ENCODE results near the gene MT1M.

The MT1M gene

DNA sequence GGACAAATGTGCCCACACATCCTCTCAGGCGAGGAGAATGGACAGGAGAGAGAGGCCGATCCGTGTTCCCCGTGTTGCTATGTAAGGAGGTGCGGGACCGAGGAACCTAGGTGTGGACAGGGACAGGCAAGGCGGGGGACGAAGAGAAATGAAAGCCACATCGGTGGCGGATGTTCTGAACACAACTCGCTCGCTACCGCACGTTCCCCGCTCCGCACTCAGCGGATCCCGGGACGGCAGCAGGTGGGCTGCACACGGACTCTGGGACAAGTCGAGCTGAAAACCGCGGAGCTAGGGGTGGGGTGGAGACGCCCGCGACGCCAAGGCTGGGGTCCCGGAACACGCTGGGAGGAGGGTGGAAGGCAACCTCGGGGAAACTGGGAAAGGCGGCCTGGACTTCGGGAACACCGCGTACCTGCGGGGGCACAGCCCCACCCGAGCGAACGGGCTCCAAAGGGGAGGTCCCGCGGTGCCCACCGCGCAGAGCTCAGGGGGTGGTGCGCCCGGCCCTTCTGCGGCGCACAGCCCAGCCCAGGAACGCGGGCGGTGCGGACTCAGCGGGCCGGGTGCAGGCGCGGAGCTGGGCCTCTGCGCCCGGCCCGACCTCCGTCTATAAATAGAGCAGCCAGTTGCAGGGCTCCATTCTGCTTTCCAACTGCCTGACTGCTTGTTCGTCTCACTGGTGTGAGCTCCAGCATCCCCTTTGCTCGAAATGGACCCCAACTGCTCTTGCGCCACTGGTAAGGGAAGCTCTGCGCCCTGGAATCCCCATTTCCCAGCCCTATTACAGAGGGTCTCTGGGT lies 7.1 kb upstream of the MT1M start, which contains the start of gene MT1E:
MT1E (plus strand) TSS at position 642 of the 803 bp plus-strand sequence; CDS start at position 713, 71 bp downstream.
- Histone ChIP-seq H3K4me3 (replicated peaks; ENCODE audit: insufficient read depth, low read length) (peak within 1 kb of the TSS; percentile 46), H3K27me3 (ENCODE audit: insufficient read depth, poor library complexity, severe bottlenecking) (peaks cover 21% of the 10 kb centered on the region), H3K27ac (replicated peaks) (no peak within 1 kb of the TSS; the same call in 1 of the 2 replicates)
- no peak for TF ChIP-seq POLR2AphosphoS5 (IDR thresholded peaks at IDR 0.05; ENCODE audit: low read depth)
- DNase-seq (ENCODE audit: low read depth in 1 of 2, low spot score in 1 of 2), result peak; percentile 42 to 60

DNA sequence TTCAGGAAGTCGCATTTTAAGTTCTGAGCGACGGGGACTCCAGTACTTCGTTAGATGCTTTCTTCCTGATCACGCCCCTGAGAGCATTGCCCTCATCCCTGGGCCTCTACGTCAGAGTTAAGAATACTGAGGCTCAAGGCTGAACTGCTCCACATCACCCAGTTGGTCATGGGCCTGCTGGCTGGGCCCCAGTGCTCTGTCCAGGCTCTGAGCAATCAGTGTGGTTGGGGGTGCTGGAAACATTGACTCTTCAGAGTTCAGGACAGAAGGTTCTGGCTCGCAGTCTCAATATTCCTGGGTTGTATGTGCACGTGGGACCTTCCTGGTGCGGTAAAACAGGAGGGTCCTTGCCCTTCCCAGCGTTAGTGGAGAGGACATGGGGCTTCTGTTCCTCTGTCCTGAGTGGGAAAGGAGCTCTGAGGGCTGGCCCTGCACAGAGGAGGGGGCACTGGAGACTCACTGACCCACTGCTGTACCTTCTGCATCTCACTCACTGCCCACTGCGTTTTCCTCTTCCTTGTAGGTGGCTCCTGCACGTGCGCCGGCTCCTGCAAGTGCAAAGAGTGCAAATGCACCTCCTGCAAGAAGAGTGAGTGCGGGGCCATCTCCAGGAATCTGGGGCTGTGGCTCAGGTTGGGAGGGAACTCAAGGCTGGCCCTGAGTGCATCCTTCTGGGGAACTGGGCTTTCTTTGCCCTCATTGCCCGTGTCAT lies 6.4 kb upstream of the MT1M start:
- peaks cover 29% of the 10 kb centered on the region for H3K27me3 ChIP-seq (ENCODE audit: insufficient read depth, poor library complexity, severe bottlenecking)
- DNase-seq (ENCODE audit: low read depth in 1 of 2, low spot score in 1 of 2), result no peak

DNA sequence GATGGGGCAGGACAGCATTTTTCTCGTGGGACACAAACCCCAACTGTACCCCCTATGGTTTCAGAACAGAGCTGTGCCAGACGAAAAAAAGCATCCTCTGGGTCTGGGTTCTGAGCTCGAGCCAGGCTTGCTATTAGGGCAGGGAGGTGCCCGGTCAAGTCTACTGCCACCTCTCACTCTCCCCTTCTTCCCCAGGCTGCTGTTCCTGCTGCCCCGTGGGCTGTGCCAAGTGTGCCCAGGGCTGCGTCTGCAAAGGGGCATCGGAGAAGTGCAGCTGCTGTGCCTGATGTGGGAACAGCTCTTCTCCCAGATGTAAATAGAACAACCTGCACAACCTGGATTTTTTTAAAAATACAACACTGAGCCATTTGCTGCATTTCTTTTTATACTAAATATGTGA lies 5.8 kb upstream of the MT1M start:
- H3K27ac ChIP-seq (replicated peaks), result no peak overlapping the region
- H3K27me3 ChIP-seq (ENCODE audit: insufficient read depth, poor library complexity, severe bottlenecking), result peaks cover 35% of the 10 kb centered on the region
- peak overlapping the region; percentile 46 for H3K4me3 ChIP-seq (replicated peaks; ENCODE audit: insufficient read depth, low read length)
- DNase-seq (ENCODE audit: low read depth in 1 of 2, low spot score in 1 of 2), result no peak
- TF ChIP-seq POLR2AphosphoS5 (IDR thresholded peaks at IDR 0.05; ENCODE audit: low read depth) (no peak), SPI1 (IDR thresholded peaks at IDR 0.05; ENCODE audit: borderline replicate concordance, low read depth) (no peak), GABPA (IDR thresholded peaks at IDR 0.05; ENCODE audit: low read depth) (no peak)
- TF ChIP-seq, protein P1, sequence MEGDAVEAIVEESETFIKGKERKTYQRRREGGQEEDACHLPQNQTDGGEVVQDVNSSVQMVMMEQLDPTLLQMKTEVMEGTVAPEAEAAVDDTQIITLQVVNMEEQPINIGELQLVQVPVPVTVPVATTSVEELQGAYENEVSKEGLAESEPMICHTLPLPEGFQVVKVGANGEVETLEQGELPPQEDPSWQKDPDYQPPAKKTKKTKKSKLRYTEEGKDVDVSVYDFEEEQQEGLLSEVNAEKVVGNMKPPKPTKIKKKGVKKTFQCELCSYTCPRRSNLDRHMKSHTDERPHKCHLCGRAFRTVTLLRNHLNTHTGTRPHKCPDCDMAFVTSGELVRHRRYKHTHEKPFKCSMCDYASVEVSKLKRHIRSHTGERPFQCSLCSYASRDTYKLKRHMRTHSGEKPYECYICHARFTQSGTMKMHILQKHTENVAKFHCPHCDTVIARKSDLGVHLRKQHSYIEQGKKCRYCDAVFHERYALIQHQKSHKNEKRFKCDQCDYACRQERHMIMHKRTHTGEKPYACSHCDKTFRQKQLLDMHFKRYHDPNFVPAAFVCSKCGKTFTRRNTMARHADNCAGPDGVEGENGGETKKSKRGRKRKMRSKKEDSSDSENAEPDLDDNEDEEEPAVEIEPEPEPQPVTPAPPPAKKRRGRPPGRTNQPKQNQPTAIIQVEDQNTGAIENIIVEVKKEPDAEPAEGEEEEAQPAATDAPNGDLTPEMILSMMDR (IDR thresholded peaks at IDR 0.05; ENCODE audit: insufficient read depth, low read length), result no peak
- TF ChIP-seq, protein P2, sequence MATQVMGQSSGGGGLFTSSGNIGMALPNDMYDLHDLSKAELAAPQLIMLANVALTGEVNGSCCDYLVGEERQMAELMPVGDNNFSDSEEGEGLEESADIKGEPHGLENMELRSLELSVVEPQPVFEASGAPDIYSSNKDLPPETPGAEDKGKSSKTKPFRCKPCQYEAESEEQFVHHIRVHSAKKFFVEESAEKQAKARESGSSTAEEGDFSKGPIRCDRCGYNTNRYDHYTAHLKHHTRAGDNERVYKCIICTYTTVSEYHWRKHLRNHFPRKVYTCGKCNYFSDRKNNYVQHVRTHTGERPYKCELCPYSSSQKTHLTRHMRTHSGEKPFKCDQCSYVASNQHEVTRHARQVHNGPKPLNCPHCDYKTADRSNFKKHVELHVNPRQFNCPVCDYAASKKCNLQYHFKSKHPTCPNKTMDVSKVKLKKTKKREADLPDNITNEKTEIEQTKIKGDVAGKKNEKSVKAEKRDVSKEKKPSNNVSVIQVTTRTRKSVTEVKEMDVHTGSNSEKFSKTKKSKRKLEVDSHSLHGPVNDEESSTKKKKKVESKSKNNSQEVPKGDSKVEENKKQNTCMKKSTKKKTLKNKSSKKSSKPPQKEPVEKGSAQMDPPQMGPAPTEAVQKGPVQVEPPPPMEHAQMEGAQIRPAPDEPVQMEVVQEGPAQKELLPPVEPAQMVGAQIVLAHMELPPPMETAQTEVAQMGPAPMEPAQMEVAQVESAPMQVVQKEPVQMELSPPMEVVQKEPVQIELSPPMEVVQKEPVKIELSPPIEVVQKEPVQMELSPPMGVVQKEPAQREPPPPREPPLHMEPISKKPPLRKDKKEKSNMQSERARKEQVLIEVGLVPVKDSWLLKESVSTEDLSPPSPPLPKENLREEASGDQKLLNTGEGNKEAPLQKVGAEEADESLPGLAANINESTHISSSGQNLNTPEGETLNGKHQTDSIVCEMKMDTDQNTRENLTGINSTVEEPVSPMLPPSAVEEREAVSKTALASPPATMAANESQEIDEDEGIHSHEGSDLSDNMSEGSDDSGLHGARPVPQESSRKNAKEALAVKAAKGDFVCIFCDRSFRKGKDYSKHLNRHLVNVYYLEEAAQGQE (IDR thresholded peaks at IDR 0.05; ENCODE audit: insufficient replicate concordance, low read depth), result no peak

More for the DNA sequence above, 6.4 kb upstream of the MT1M start:
- TF ChIP-seq SPI1 (IDR thresholded peaks at IDR 0.05; ENCODE audit: borderline replicate concordance, low read depth), result no peak
- no peak for TF ChIP-seq POLR2AphosphoS5 (IDR thresholded peaks at IDR 0.05; ENCODE audit: low read depth)
- Histone ChIP-seq H3K4me3 (replicated peaks; ENCODE audit: insufficient read depth, low read length) (peak overlapping the region; percentile 46), H3K27ac (replicated peaks) (no peak overlapping the region)

DNA sequence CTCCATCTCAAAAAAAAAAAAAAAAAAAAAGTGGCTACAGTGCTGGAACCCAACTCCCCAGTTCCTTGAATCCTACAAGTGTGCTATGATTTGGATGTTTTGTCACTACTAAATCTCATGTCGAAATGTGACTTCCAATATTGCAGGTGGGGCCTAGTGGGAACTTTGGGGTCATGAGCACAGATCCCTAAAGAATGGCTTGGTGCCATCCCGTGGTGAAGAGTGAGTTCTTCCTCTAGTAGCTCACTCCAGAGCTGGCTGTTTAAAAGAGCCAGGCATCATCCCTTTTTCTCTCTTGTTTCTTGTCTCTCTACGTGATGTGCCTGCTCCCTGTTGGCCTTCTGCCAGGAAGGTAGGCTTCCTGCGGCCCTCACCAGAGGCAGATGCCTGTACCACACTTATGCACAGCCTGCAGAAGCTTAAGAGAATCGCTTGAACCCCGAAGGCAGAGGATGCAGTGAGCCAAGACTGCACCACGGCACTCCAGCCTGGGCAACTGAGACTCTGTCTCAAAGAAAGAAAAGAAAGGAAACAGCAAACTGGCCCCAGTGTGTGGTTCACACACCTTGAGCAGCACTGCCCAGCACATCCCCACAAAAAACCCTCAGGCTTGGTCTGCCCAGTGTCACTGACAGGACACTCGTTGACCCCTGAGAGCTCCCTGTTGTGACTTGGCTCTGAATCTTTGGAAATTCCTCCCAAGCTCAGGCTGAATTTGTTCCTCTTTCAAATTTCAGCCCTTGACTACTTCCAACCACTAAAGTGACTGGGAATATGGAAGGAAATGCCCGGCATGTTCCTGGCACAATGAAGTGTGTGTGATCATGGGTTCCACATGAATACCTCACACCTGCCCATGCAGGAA lies 3.7 kb upstream of the MT1M start:
- DNase-seq (ENCODE audit: low read depth in 1 of 2, low spot score in 1 of 2), result no peak
- no peak overlapping the region for H3K27ac ChIP-seq (replicated peaks)
- H3K4me3 ChIP-seq (replicated peaks; ENCODE audit: insufficient read depth, low read length), result no peak overlapping the region
- peaks cover 49% of the 10 kb centered on the region for H3K27me3 ChIP-seq (ENCODE audit: insufficient read depth, poor library complexity, severe bottlenecking)
- TF ChIP-seq, protein P2 (IDR thresholded peaks at IDR 0.05; ENCODE audit: insufficient replicate concordance, low read depth), result no peak
- no peak for TF ChIP-seq SPI1 (IDR thresholded peaks at IDR 0.05; ENCODE audit: borderline replicate concordance, low read depth)
- no peak for TF ChIP-seq GABPA (IDR thresholded peaks at IDR 0.05; ENCODE audit: low read depth)
- TF ChIP-seq, protein P1 (IDR thresholded peaks at IDR 0.05; ENCODE audit: insufficient read depth, low read length), result no peak
- no peak for TF ChIP-seq POLR2AphosphoS5 (IDR thresholded peaks at IDR 0.05; ENCODE audit: low read depth)

All from HL-60 (cell line).